RWPE2 (cell line): ENCODE results near the gene DPAGT1.

ENCODE experiments used
- ATAC-seq: fragments of 200-7000 bp; cut with Tn5 transposase; 3 replicates; pipeline ENCODE4 v1.9.1; 2021; ENCODE audit warnings: low read depth
- DNase-seq: peaks from one replicate; pipeline ENCODE4 v3.0.0-alpha.2; 2020; ENCODE audit warnings: low spot score
- H3K27ac ChIP-seq: fragments of 450-650 bp; 2 replicates; pipeline ENCODE4 v1.5.1; 2017; ENCODE audit warnings: mild to moderate bottlenecking; ENCODE audit not compliant: poor library complexity, severe bottlenecking
- H3K27me3 ChIP-seq: fragments of 250-450 bp; sonication (Bioruptor Pico); 2 replicates; pipeline ENCODE4 v1.5.1; 2021; ENCODE audit warnings: mild to moderate bottlenecking, moderate library complexity; ENCODE audit not compliant: insufficient read depth, poor library complexity, severe bottlenecking
- H3K36me3 ChIP-seq: fragments of 250-450 bp; sonication (Bioruptor Pico); 2 replicates; pipeline ENCODE4 v1.5.1; 2020; ENCODE audit warnings: low read depth, mild to moderate bottlenecking, moderate library complexity
- H3K4me1 ChIP-seq: fragments of 250-450 bp; sonication (Bioruptor Pico); 2 replicates; pipeline ENCODE4 v1.5.1; 2021; ENCODE audit warnings: mild to moderate bottlenecking, moderate library complexity; ENCODE audit not compliant: insufficient read depth, poor library complexity, severe bottlenecking
- H3K4me3 ChIP-seq: fragments of 250-450 bp; sonication (Bioruptor Pico); 2 replicates; pipeline ENCODE4 v1.5.1; 2021; ENCODE audit warnings: mild to moderate bottlenecking, moderate library complexity; ENCODE audit not compliant: severe bottlenecking
- H3K9me3 ChIP-seq: fragments of 250-450 bp; sonication (Bioruptor Pico); 2 replicates; pipeline ENCODE4 v1.5.1; 2021; ENCODE audit warnings: mild to moderate bottlenecking, moderate library complexity; ENCODE audit not compliant: severe bottlenecking
- CTCF ChIP-seq: fragments of 450-650 bp; IDR thresholded peaks from one replicate; pipeline ENCODE4 v1.5.1; 2017; ENCODE audit warnings: mild to moderate bottlenecking, moderate library complexity; ENCODE audit not compliant: poor library complexity, severe bottlenecking

The DPAGT1 gene

GRCh38 chr11:119052163-119052814 lies 49.4 kb downstream of the DPAGT1 start:
- ATAC-seq = no peak
- H3K27me3 ChIP-seq = no peaks in the 10 kb centered on the region
- H3K36me3 ChIP-seq = peaks cover 89% of the 10 kb centered on the region
- H3K27ac ChIP-seq = no peak overlapping the region
- no peak for DNase-seq
- no peak for TF ChIP-seq CTCF
- no peak overlapping the region for H3K4me3 ChIP-seq
- H3K9me3 ChIP-seq = no peaks in the 10 kb centered on the region
- peaks cover 7% of the 10 kb centered on the region for H3K4me1 ChIP-seq

GRCh38 chr11:119051440-119052162 lies 50.1 kb downstream of the DPAGT1 start:
- Histone ChIP-seq H3K27ac (no peak overlapping the region), H3K4me3 (no peak overlapping the region), H3K4me1 (peaks cover 7% of the 10 kb centered on the region), H3K9me3 (no peaks in the 10 kb centered on the region), H3K36me3 (peaks cover 96% of the 10 kb centered on the region), H3K27me3 (no peaks in the 10 kb centered on the region)
- DNase-seq (no peak), ATAC-seq (no peak)
- TF ChIP-seq CTCF = no peak

GRCh38 chr11:119049081-119049480 lies 52.6 kb downstream of the DPAGT1 start:
- Histone ChIP-seq H3K27ac (no peak overlapping the region), H3K36me3 (peaks cover 95% of the 10 kb centered on the region), H3K27me3 (no peaks in the 10 kb centered on the region), H3K4me1 (no peaks in the 10 kb centered on the region), H3K9me3 (no peaks in the 10 kb centered on the region), H3K4me3 (no peak overlapping the region)
- ATAC-seq (no peak), DNase-seq (no peak)
- no peak for TF ChIP-seq CTCF

GRCh38 chr11:119048644-119049043 lies 53.0 kb downstream of the DPAGT1 start:
- no peaks in the 10 kb centered on the region for H3K27me3 ChIP-seq
- peaks cover 91% of the 10 kb centered on the region for H3K36me3 ChIP-seq
- no peak for ATAC-seq
- H3K4me3 ChIP-seq = no peak overlapping the region
- H3K4me1 ChIP-seq = no peaks in the 10 kb centered on the region
- H3K27ac ChIP-seq = no peak overlapping the region
- no peaks in the 10 kb centered on the region for H3K9me3 ChIP-seq
- no peak for DNase-seq
- TF ChIP-seq CTCF = no peak

GRCh38 chr11:119047205-119047604 lies 54.4 kb downstream of the DPAGT1 start:
- Histone ChIP-seq H3K4me1 (no peaks in the 10 kb centered on the region), H3K27me3 (no peaks in the 10 kb centered on the region), H3K4me3 (no peak overlapping the region), H3K9me3 (no peaks in the 10 kb centered on the region), H3K27ac (no peak overlapping the region), H3K36me3 (peaks cover 77% of the 10 kb centered on the region)
- TF ChIP-seq CTCF = no peak
- no peak for ATAC-seq
- DNase-seq = no peak
